ENCODE results near the gene DLST. TPM values are rescaled to one million over a fixed set of nuclear protein-coding genes. Genes with fewer than 3 reads are reported as not detected.

The DLST gene
- total and polyA plus RNA-seq, 2 of the 4 experiments (the other 2 are of a cell fraction) = 58.6 to 119 TPM

GRCh38 chr14:74848768-74849167 is 32.9 kb upstream of the DLST start:
- no peak overlapping the region for H2AK9ac ChIP-seq (replicated peaks; ENCODE audit: low read depth, low read length, poor library complexity)
- H3K4me2 ChIP-seq (ENCODE audit: low read depth, low read length) = no peak overlapping the region
- H2BK15ac ChIP-seq (ENCODE audit: low read depth, low read length) = no peak overlapping the region
- no peak overlapping the region for H3K23ac ChIP-seq (ENCODE audit: low read depth, low read length)
- DNase-seq = no peak
- no peak overlapping the region for H3K14ac ChIP-seq (replicated peaks; ENCODE audit: low read depth, low read length)
- H3K36me3 ChIP-seq (ENCODE audit: control insufficient read depth, insufficient read depth, low read length) = no peaks in the 10 kb centered on the region
- ChIA-PET CTCF (no interaction called here), POLR2A (ENCODE audit: unreplicated experiment) (no interaction called here)
- peaks cover 3% of the 10 kb centered on the region; the same call in 1 of the 2 replicates for H4K20me1 ChIP-seq (ENCODE audit: insufficient read depth, low read length)
- H3K18ac ChIP-seq (ENCODE audit: low read depth, low read length) = no peak overlapping the region
- peaks cover 20% of the 10 kb centered on the region for H3K4me1 ChIP-seq (ENCODE audit: control insufficient read depth, insufficient read depth, low read length)
- no peak overlapping the region for H2BK20ac ChIP-seq (ENCODE audit: low read depth, low read length)
- no peak overlapping the region for H4K91ac ChIP-seq (ENCODE audit: insufficient read depth, low read depth, low read length)
- TF ChIP-seq MAZ (IDR thresholded peaks at IDR 0.05; ENCODE audit: borderline replicate concordance, low read depth, low read length) (no peak), FOS (IDR thresholded peaks at IDR 0.05; ENCODE audit: low read depth, low read length) (no peak), POLR2A (IDR thresholded peaks at IDR 0.05; ENCODE audit: low read depth, low read length) (no peak), RFX5 (IDR thresholded peaks at IDR 0.05; ENCODE audit: low read depth, low read length) (no peak), RAD21 (IDR thresholded peaks at IDR 0.05; ENCODE audit: low read length) (no peak), CTCF (conservative IDR thresholded peaks at IDR 0.05; ENCODE audit: low read depth, low read length) (no peak), ELK1 (IDR thresholded peaks at IDR 0.05; ENCODE audit: borderline replicate concordance, low read depth, low read length) (no peak), MAFK (IDR thresholded peaks at IDR 0.05; ENCODE audit: low read depth, low read length) (no peak), RCOR1 (IDR thresholded peaks at IDR 0.05; ENCODE audit: insufficient replicate concordance, low read length) (no peak), NFE2L2 (IDR thresholded peaks at IDR 0.05; ENCODE audit: low read depth, low read length) (no peak), BHLHE40 (IDR thresholded peaks at IDR 0.05; ENCODE audit: low read depth, low read length) (no peak), MXI1 (IDR thresholded peaks at IDR 0.05; ENCODE audit: borderline replicate concordance, low read depth, low read length) (no peak), CHD1 (IDR thresholded peaks at IDR 0.05; ENCODE audit: low read depth, low read length) (no peak), CEBPB (IDR thresholded peaks at IDR 0.05; ENCODE audit: low read depth, low read length) (no peak), USF2 (IDR thresholded peaks at IDR 0.05; ENCODE audit: low read depth, low read length) (no peak), SMC3 (IDR thresholded peaks at IDR 0.05; ENCODE audit: low read depth, low read length) (no peak)
- H4K8ac ChIP-seq (ENCODE audit: low read depth in 2 of 2, low read length in 2 of 2) = no peak overlapping the region
- H3K4ac ChIP-seq (ENCODE audit: low read depth, low read length) = no peak overlapping the region
- WGBS, 2 experiments (ENCODE audit: extremely low coverage in 2 of 2, insufficient read length in 1 of 2) = no CpG with 5 or more reads among the region's 2 CpGs
- no peak overlapping the region for H2BK5ac ChIP-seq (ENCODE audit: low read depth, low read length, poor library complexity, severe bottlenecking)
- H4K5ac ChIP-seq (ENCODE audit: low read depth, low read length) = no peak overlapping the region
- ATAC-seq (ENCODE audit: low read depth) = no peak
- BruUV-seq (replicated peaks) = no TSS peak
- H3K56ac ChIP-seq (ENCODE audit: extremely low read depth, insufficient read depth, low read length) = no peak overlapping the region
- intact Hi-C loops (cut with micrococcal nuclease) = no loop called here
- no peaks in the 10 kb centered on the region for H3K27me3 ChIP-seq (ENCODE audit: control insufficient read depth, insufficient read depth, low read length)
- no peak overlapping the region; the same call in 1 of the 2 replicates for H3K27ac ChIP-seq (ENCODE audit: insufficient read depth, low read length)
- H2AK5ac ChIP-seq (ENCODE audit: low read depth, low read length) = no peak overlapping the region
- dilution Hi-C loops (cut with HindIII; ENCODE audit: low sequenced_read_pairs, unreplicated experiment) = no loop called here
- H2BK120ac ChIP-seq (ENCODE audit: low read depth, low read length) = no peak overlapping the region
- H3K9me1 ChIP-seq (ENCODE audit: insufficient read depth, low read length) = peaks cover 13% of the 10 kb centered on the region
- no peak overlapping the region for H2AFZ ChIP-seq (replicated peaks; ENCODE audit: low read length, poor library complexity)
- peaks cover 0 to 1% of the 10 kb centered on the region in 2 experiments; a peak in 1 of 4 replicates for H3K79me1 ChIP-seq (ENCODE audit: low read depth in 1 of 2, low read length in 2 of 2)
- no peak overlapping the region for H3K9ac ChIP-seq (ENCODE audit: low read depth, low read length)
- in situ Hi-C loops (cut with MboI; ENCODE audit: low sequenced_read_pairs) = no loop called here
- H3K9me3 ChIP-seq (ENCODE audit: control insufficient read depth, insufficient read depth, low read length) = no peaks in the 10 kb centered on the region
- H3K4me3 ChIP-seq (ENCODE audit: insufficient read depth, low read depth, low read length) = no peak overlapping the region

Data from IMR-90 (cell line).